Left kidney (tissue), 2 donors: Measurements from ENCODE around the gene NTN5. TPM values are rescaled to one million over a fixed set of nuclear protein-coding genes. Genes with fewer than 3 reads are reported as not detected.
"Not testable (repeated sequence)": the region's sequence is repeated elsewhere in the genome, so short reads cannot be mapped to it uniquely, and the experiment has no call there.

Source experiments
- DNase-seq: peaks from one replicate; pipeline ENCODE4 v3.0.0-alpha.2; 2013
- polyA plus RNA-seq: library from polyadenylated mRNA; unstranded; fragments of 120-200 nt; gene quantifications from one replicate; pipeline ENCODE4 v1.2.1, GENCODE V29; 2013; ENCODE audit not compliant: insufficient read length

The NTN5 gene
- polyA plus RNA-seq, 1 donor, result 1.1 TPM

- DNase-seq, result no peak
Observed at GRCh38 chr19:48669903-48670668, 2.7 kb downstream of the NTN5 start.

- DNase-seq, result no peak
Observed at GRCh38 chr19:48668761-48669160, 4.1 kb downstream of the NTN5 start.

- no peak for DNase-seq
Observed at GRCh38 chr19:48668332-48668731, 4.5 kb downstream of the NTN5 start.

GRCh38 chr19:48665786-48666185 lies 7.0 kb downstream of the NTN5 start:
- DNase-seq, result no peak

- DNase-seq, result no peak
Observed at GRCh38 chr19:48664476-48664875, 8.3 kb downstream of the NTN5 start.

- DNase-seq, result no peak
Observed at GRCh38 chr19:48663667-48664066, 9.2 kb downstream of the NTN5 start.

GRCh38 chr19:48661711-48662090 lies 11.1 kb downstream of the NTN5 start:
- no peak for DNase-seq

- no peak for DNase-seq
Observed at GRCh38 chr19:48660852-48661710, 11.7 kb downstream of the NTN5 start.

GRCh38 chr19:48659768-48660167 lies 13.0 kb downstream of the NTN5 start:
- no peak for DNase-seq

GRCh38 chr19:48658483-48658882 lies 14.3 kb downstream of the NTN5 start:
- no peak for DNase-seq

- DNase-seq, result not testable (repeated sequence)
Observed at GRCh38 chr19:48657828-48658227, 15.0 kb downstream of the NTN5 start.

GRCh38 chr19:48656840-48657474 lies 15.9 kb downstream of the NTN5 start:
- no peak for DNase-seq

GRCh38 chr19:48654299-48655059 lies 18.3 kb downstream of the NTN5 start:
- no peak for DNase-seq

GRCh38 chr19:48651683-48652048 lies 21.2 kb downstream of the NTN5 start:
- DNase-seq, result no peak

GRCh38 chr19:48650974-48651682 lies 21.7 kb downstream of the NTN5 start:
- no peak for DNase-seq

GRCh38 chr19:48648134-48648533 lies 24.7 kb downstream of the NTN5 start:
- DNase-seq, result no peak

GRCh38 chr19:48646722-48647216 lies 26.0 kb downstream of the NTN5 start:
- DNase-seq, result no peak

- peak; percentile 91 for DNase-seq
Observed at GRCh38 chr19:48646001-48646721, 26.7 kb downstream of the NTN5 start, which contains the start of gene CA11. TSS of gene CA11 (minus strand) at chr19:48646187. CDS start at chr19:48645632, 555 bp downstream.

- no peak for DNase-seq
Observed at GRCh38 chr19:48645620-48646000, 27.2 kb downstream of the NTN5 start.

- no peak for DNase-seq
Observed at GRCh38 chr19:48644839-48645619, 27.8 kb downstream of the NTN5 start.
